ENCODE data around the gene CYFIP1. TPM values are rescaled to one million over a fixed set of nuclear protein-coding genes. Genes with fewer than 3 reads are reported as not detected.

The CYFIP1 gene
- total and polyA plus RNA-seq, 7 donors = 45.0 to 99.6 (median 69.8) TPM

DNA sequence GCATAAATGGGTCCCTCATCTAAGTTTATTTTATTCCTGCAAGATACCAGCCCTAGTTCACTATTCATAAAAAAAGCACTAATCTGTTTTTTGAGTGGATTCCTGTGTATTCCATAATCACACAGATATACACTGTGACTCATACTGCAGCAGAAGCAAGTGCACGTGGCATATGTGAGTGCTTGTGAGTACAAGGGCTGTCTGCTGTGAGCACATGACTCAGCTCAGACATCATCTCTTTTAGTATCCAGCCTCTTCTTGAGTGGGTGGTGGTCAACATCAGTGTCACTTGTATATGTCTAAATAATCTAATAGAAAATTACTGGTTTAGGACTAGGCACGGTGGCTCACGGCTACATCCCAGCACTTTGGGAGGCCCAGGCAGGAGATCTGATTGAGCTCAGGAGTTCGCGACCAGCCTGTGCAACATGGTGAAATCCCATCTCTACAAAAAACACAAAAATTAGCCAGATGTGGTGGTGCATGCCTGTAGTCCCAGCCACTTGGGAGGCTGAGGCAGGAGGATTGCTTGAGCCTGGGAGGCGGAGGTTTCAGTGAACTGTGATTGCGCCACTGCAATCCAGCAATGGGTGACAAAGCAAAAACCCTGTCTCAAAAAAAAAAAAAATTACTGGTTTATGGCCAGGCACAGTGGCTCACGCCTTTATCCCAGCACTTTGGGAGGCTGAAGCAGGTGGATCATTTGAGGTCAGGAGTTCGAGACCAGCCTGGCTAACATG is 91.9 kb downstream of the CYFIP1 start:
- Histone ChIP-seq H3K27me3 (no peaks in the 10 kb centered on the region), H3K4me3 (no peak overlapping the region), H3K9me3 (no peaks in the 10 kb centered on the region), H3K36me3 (peaks cover 9 to 45% (median 16%) of the 10 kb centered on the region in 4 donors), H3K4me1 (no peaks in the 10 kb centered on the region), H3K27ac (no peak overlapping the region)
- intact Hi-C loops (cut with DNase I) = no loop called here
- no peak for DNase-seq
- TF ChIP-seq EP300 (IDR thresholded peaks at IDR 0.05) (no peak), POLR2AphosphoS5 (IDR thresholded peaks at IDR 0.05) (no peak), POLR2A (IDR thresholded peaks at IDR 0.05) (no peak)
- TF ChIP-seq, protein P1, sequence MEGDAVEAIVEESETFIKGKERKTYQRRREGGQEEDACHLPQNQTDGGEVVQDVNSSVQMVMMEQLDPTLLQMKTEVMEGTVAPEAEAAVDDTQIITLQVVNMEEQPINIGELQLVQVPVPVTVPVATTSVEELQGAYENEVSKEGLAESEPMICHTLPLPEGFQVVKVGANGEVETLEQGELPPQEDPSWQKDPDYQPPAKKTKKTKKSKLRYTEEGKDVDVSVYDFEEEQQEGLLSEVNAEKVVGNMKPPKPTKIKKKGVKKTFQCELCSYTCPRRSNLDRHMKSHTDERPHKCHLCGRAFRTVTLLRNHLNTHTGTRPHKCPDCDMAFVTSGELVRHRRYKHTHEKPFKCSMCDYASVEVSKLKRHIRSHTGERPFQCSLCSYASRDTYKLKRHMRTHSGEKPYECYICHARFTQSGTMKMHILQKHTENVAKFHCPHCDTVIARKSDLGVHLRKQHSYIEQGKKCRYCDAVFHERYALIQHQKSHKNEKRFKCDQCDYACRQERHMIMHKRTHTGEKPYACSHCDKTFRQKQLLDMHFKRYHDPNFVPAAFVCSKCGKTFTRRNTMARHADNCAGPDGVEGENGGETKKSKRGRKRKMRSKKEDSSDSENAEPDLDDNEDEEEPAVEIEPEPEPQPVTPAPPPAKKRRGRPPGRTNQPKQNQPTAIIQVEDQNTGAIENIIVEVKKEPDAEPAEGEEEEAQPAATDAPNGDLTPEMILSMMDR (IDR thresholded peaks at IDR 0.05) = no peak
- WGBS, 2 donors = 89 to 94% methylated on average over 9 of the region's 9 CpGs

DNA sequence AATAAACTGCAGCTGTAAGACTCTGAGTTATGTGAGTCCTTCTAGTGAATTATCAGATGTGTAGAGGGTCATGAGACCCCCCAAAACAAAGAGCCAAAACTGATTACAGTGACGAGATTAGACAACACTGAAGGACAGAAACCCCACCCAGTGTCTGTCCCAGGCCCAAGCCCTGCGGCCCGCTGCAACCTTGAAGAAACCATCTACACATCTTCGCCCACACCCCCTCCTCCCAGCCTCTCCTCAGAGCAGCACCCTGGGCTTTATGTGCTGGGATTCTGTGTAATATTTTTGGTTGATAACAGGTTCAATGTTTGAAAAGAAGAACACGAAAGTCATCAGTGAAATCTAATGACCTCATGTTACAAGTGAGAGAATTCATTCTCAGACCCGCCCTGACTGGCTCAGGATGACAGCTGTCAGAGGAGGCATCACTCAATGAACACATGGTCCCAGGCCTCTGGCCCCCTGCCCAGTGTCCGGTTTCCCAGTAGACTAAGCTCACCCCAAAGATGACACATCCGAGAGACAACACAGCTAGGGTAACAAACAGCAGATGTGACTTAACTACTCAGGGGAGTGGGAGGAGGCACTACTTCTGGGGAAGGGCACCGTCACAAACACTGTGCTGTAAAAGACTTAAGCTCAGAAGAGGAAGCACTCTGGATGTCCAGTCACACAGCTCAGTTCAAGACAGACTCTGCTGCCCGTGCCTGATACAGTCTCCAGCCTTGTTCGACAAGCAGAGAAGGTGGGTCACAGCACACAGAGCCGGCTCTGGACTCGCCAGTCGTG is 92.8 kb downstream of the CYFIP1 start:
- Histone ChIP-seq H3K27me3 (no peaks in the 10 kb centered on the region), H3K4me3 (no peak overlapping the region), H3K36me3 (peaks cover 13 to 43% (median 17%) of the 10 kb centered on the region in 4 donors), H3K9me3 (no peaks in the 10 kb centered on the region), H3K27ac (no peak overlapping the region), H3K4me1 (no peaks in the 10 kb centered on the region)
- 86 to 90% methylated on average over 14 of the region's 14 CpGs for WGBS, 2 donors
- intact Hi-C loops (cut with DNase I) = no loop called here
- no peak for DNase-seq
- TF ChIP-seq EP300 (IDR thresholded peaks at IDR 0.05) (no peak), POLR2A (IDR thresholded peaks at IDR 0.05) (no peak), POLR2AphosphoS5 (IDR thresholded peaks at IDR 0.05) (no peak)
- TF ChIP-seq, protein P1 (IDR thresholded peaks at IDR 0.05) = no peak

DNA sequence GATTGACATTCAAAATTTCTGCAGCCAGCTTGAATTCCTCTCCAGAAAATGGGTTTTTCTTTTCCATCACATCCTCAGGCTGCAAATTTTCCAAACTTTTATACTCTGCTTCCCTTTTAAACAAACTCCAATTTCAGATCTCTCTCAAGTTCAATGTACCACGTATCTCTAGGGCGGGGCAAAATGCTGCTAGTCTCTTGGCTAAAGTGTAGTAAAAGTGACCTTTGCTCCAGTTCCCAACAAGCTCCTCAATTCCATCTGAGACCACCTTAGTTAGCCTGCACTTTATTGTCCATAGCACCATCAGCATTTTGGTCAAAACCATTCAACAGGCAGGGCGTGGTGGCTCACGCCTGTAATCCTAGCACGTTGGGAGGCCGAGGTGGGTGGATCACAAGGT is 95.0 kb downstream of the CYFIP1 start:
- no peak for DNase-seq
- peaks cover 18 to 48% (median 20%) of the 10 kb centered on the region in 4 donors for H3K36me3 ChIP-seq
- no peak overlapping the region for H3K27ac ChIP-seq
- H3K4me3 ChIP-seq = no peak overlapping the region
- H3K4me1 ChIP-seq = no peaks in the 10 kb centered on the region
- no peaks in the 10 kb centered on the region for H3K27me3 ChIP-seq
- TF ChIP-seq EP300 (IDR thresholded peaks at IDR 0.05) = no peak
- TF ChIP-seq POLR2AphosphoS5 (IDR thresholded peaks at IDR 0.05) = no peak
- TF ChIP-seq, protein P1 (IDR thresholded peaks at IDR 0.05) = no peak
- intact Hi-C loops (cut with DNase I) = no loop called here
- no peaks in the 10 kb centered on the region for H3K9me3 ChIP-seq
- 51 to 84% methylated on average over 6 of the region's 6 CpGs for WGBS, 2 donors

DNA sequence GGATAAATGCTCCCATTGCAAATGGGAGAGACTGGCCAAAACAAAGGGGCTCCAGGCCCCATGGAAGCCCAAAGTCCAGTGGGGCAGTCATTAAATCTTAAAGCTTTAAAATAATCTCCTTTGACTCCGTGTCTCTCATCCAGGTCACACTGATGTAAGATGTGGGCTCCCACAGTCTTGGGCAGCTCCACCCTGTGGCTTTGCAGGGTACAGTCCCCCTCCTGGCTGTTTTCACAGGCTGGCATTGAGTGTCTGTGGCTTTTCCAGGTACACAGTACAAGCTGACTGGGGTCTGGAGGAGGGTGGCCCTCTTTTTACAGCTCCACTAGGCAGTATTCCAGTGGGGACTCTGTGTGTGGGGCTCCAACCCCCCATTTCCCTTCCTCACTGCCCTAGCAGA is 95.8 kb downstream of the CYFIP1 start:
- TF ChIP-seq POLR2AphosphoS5 (IDR thresholded peaks at IDR 0.05) (no peak), POLR2A (IDR thresholded peaks at IDR 0.05) (no peak), EP300 (IDR thresholded peaks at IDR 0.05) (no peak)
- TF ChIP-seq, protein P1 (IDR thresholded peaks at IDR 0.05) = no peak
- DNase-seq = no peak
- WGBS, 2 donors = 35 to 72% methylated on average over 1 of the region's 1 CpG
- H3K36me3 ChIP-seq = peaks cover 19 to 55% (median 23%) of the 10 kb centered on the region in 4 donors
- H3K9me3 ChIP-seq = no peaks in the 10 kb centered on the region
- H3K4me3 ChIP-seq = no peak overlapping the region
- H3K27me3 ChIP-seq = no peaks in the 10 kb centered on the region
- intact Hi-C loops (cut with DNase I) = no loop called here
- no peaks in the 10 kb centered on the region for H3K4me1 ChIP-seq
- no peak overlapping the region for H3K27ac ChIP-seq

Data from sigmoid colon (tissue), 7 donors.